OCI-LY7 (cell line): ENCODE data around the gene EHD4. TPM values are rescaled to one million over a fixed set of nuclear protein-coding genes. Genes with fewer than 3 reads are reported as not detected.

Experiments
- BruUV-seq: library from RNA; stranded (reverse); fragments of 400-500 nt; replicated peaks from 2 replicates; lab custom pipeline; 2021; lab: Mats Ljungman, UMichigan
- CTCF ChIA-PET: fragments of 300-600 bp; sonication (Branson Sonifier 250); formaldehyde crosslinking; loops from one replicate; lab custom pipeline; 2022; ENCODE audit warnings: antibody characterized with exemption; ENCODE audit not compliant: unreplicated experiment; lab: Charles Lee
- POLR2A ChIA-PET: fragments of 300-600 bp; sonication (Branson Sonifier 250); formaldehyde crosslinking; loops from one replicate; lab custom pipeline; 2022; ENCODE audit warnings: antibody characterized with exemption; lab: Charles Lee
- DNase-seq: peaks from one replicate; pipeline ENCODE4 v3.0.0-alpha.2; 2015; ENCODE audit warnings: low spot score
- H2AFZ ChIP-seq: fragments of 200-600 bp; sonication (generic), shearing (Covaris generic); 2 replicates; pipeline ENCODE4 v1.6.1; 2014; ENCODE audit warnings: mild to moderate bottlenecking, antibody characterized with exemption, low read length, moderate library complexity
- H3K27ac ChIP-seq: fragments of 200-600 bp; sonication (generic); 2 replicates; pipeline ENCODE4 v1.5.1; 2014; ENCODE audit warnings: mixed run types, low read depth, mild to moderate bottlenecking, moderate library complexity, low read length, inconsistent platforms; ENCODE audit not compliant: poor library complexity, severe bottlenecking
- H3K36me3 ChIP-seq: fragments of 200-600 bp; sonication (generic); 2 replicates; pipeline ENCODE4 v1.6.1; 2014; ENCODE audit warnings: mild to moderate bottlenecking, antibody characterized with exemption, low read length, moderate library complexity, mixed read lengths; ENCODE audit not compliant: insufficient read depth
- H3K4me1 ChIP-seq: fragments of 200-600 bp; sonication (generic); 2 replicates; pipeline ENCODE4 v1.5.1; 2014; ENCODE audit warnings: mild to moderate bottlenecking, low read length; ENCODE audit not compliant: insufficient read depth, poor library complexity, severe bottlenecking
- H3K4me2 ChIP-seq: fragments of 200-600 bp; sonication (generic); 2 replicates; pipeline ENCODE4 v1.6.1; 2014; ENCODE audit warnings: mild to moderate bottlenecking, low read length
- H3K4me3 ChIP-seq: fragments of 200-600 bp; sonication (generic); 2 replicates; pipeline ENCODE4 v1.5.1; 2014; ENCODE audit warnings: mild to moderate bottlenecking, low read depth, low read length; ENCODE audit not compliant: poor library complexity, severe bottlenecking
- H3K79me2 ChIP-seq: fragments of 200-600 bp; sonication (generic); 2 replicates; pipeline ENCODE4 v1.6.1; 2016; ENCODE audit warnings: low read depth, mild to moderate bottlenecking, low read length, moderate library complexity, mixed read lengths; ENCODE audit not compliant: insufficient read depth
- H3K9me2 ChIP-seq: fragments of 200-600 bp; sonication (generic); 2 replicates; pipeline ENCODE4 v1.6.1; 2016; ENCODE audit warnings: mild to moderate bottlenecking, low read length, mixed read lengths; ENCODE audit not compliant: insufficient read depth
- H3K9me3 ChIP-seq: fragments of 200-600 bp; sonication (generic); 2 replicates; pipeline ENCODE4 v1.6.1; 2014; ENCODE audit warnings: mild to moderate bottlenecking, mixed run types, low read length, mixed read lengths
- H4K20me1 ChIP-seq: fragments of 200-600 bp; sonication (generic); 2 replicates; pipeline ENCODE4 v1.6.1; 2014; ENCODE audit warnings: mild to moderate bottlenecking, antibody characterized with exemption, low read length, moderate library complexity, mixed read lengths; ENCODE audit not compliant: insufficient read depth
- EZH2phosphoT487 ChIP-seq: fragments of 200-600 bp; sonication (generic); IDR thresholded peaks from 2 replicates; pipeline ENCODE4 v1.6.1; 2018; ENCODE audit warnings: low read depth, borderline replicate concordance, mild to moderate bottlenecking, mixed run types, antibody characterized with exemption, low read length, moderate library complexity, mixed read lengths
- intact Hi-C: fragments of 100-400 bp; cut with micrococcal nuclease; formaldehyde crosslinking; loops from one replicate; pipeline ENCODE4 v1.10.0; 2022; ENCODE audit not compliant: unreplicated experiment
- total RNA-seq, 2 experiments: library from RNA; depleted of rRNA in 1 of 2; stranded (reverse); fragments of >200 nt in 1 of 2; shearing (Covaris generic) in 1 of 2; gene quantifications; 2 replicates each; pipeline ENCODE4 v1.2.3, GENCODE V29; 2014 to 2022
- TF ChIP-seq, protein P1 (sequence below): fragments of 200-600 bp; sonication (generic); conservative IDR thresholded peaks from 2 replicates; pipeline ENCODE4 v1.5.1; 2014; ENCODE audit warnings: mild to moderate bottlenecking, antibody characterized with exemption, low read length, moderate library complexity, mixed read lengths

Gene EHD4
- total RNA-seq, 2 experiments from 2014 or later: 13.5 to 19.4 TPM

DNA sequence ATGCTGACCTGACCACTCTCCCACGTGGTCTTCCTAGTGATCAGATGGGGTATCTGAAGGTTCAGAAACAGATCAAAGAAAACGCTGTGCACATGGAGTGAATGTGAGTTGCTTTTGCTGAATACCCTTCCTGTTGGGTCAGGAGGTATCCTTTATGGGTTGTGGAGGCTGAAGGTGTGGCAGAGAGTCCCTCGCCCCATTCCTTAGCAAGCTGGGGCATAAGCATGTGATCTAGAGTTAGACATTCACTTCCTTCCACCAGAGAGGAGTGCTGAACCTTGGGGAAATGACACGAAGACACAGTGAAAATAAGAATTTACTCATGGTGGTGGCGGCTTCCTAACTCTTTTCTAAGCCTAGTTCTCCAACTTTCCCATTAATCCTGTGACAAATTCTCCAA, 50.7 kb downstream of the EHD4 start:
- ChIA-PET CTCF (no interaction called here), POLR2A (interaction anchor here (0.6 kb wide), 1 partner anchor 280 kb away, joined by 6 read pairs; no protein-coding TSS in a partner anchor)
- H3K9me2 ChIP-seq: no peaks in the 10 kb centered on the region
- H4K20me1 ChIP-seq: no peaks in the 10 kb centered on the region
- H2AFZ ChIP-seq: no peak overlapping the region
- TF ChIP-seq, protein P1, sequence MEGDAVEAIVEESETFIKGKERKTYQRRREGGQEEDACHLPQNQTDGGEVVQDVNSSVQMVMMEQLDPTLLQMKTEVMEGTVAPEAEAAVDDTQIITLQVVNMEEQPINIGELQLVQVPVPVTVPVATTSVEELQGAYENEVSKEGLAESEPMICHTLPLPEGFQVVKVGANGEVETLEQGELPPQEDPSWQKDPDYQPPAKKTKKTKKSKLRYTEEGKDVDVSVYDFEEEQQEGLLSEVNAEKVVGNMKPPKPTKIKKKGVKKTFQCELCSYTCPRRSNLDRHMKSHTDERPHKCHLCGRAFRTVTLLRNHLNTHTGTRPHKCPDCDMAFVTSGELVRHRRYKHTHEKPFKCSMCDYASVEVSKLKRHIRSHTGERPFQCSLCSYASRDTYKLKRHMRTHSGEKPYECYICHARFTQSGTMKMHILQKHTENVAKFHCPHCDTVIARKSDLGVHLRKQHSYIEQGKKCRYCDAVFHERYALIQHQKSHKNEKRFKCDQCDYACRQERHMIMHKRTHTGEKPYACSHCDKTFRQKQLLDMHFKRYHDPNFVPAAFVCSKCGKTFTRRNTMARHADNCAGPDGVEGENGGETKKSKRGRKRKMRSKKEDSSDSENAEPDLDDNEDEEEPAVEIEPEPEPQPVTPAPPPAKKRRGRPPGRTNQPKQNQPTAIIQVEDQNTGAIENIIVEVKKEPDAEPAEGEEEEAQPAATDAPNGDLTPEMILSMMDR: no peak
- no peak for TF ChIP-seq EZH2phosphoT487
- peaks cover 23% of the 10 kb centered on the region; the same call in 1 of the 2 replicates for H3K36me3 ChIP-seq
- H3K27ac ChIP-seq: no peak overlapping the region
- no TSS peak for BruUV-seq
- H3K4me1 ChIP-seq: peaks cover 11% of the 10 kb centered on the region
- DNase-seq: no peak
- H3K4me3 ChIP-seq: no peak overlapping the region
- no peak overlapping the region for H3K4me2 ChIP-seq
- intact Hi-C loops: no loop called here
- H3K9me3 ChIP-seq: no peaks in the 10 kb centered on the region
- H3K79me2 ChIP-seq: no peaks in the 10 kb centered on the region

GRCh38 chr15:41921167-41921566, 51.2 kb downstream of the EHD4 start:
- POLR2A ChIA-PET: no interaction called here
- H3K36me3 ChIP-seq: peaks cover 26% of the 10 kb centered on the region; the same call in 1 of the 2 replicates
- no peaks in the 10 kb centered on the region for H4K20me1 ChIP-seq
- TF ChIP-seq, protein P1: no peak
- TF ChIP-seq EZH2phosphoT487: no peak
- no peak overlapping the region for H3K27ac ChIP-seq
- CTCF ChIA-PET: no interaction called here
- H3K4me1 ChIP-seq: peaks cover 6% of the 10 kb centered on the region
- no peaks in the 10 kb centered on the region for H3K9me3 ChIP-seq
- H2AFZ ChIP-seq: no peak overlapping the region
- intact Hi-C loops: no loop called here
- no peak overlapping the region for H3K4me3 ChIP-seq
- BruUV-seq: no TSS peak
- no peak overlapping the region for H3K4me2 ChIP-seq
- no peaks in the 10 kb centered on the region for H3K9me2 ChIP-seq
- no peak for DNase-seq
- no peaks in the 10 kb centered on the region for H3K79me2 ChIP-seq

DNA sequence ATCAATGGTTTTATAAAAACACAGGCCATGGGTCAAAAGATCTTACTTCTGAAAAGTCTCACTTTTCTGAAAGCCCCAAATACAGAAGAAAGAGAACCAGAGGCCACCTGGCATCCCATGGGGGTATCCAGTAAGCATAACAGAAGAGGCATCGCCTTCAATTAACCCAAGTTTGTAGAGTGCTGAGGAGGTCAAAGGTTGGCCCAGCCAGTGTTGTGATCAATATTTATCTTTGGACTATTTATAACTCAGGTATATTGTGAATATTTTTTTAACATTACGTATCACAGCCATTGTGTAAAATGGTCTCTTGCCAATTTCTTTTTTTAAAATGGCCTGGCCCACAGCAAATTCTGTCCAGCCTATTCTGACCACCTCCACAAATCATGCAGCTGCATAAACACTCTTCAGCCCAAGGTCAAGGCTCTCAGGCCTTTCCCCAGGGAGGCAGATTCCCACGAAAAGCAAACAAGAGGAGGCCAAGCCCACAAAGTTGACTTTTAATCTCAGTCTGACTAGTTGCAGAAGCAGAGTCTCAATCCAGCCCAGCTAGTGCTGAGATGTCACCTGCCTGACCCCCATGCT, 52.3 kb downstream of the EHD4 start:
- POLR2A ChIA-PET: no interaction called here
- no peak overlapping the region for H3K27ac ChIP-seq
- intact Hi-C loops: no loop called here

More for the DNA sequence above, 52.3 kb downstream of the EHD4 start:
- no peaks in the 10 kb centered on the region for H3K79me2 ChIP-seq
- no peaks in the 10 kb centered on the region for H3K9me2 ChIP-seq
- H3K4me2 ChIP-seq: no peak overlapping the region
- H3K9me3 ChIP-seq: no peaks in the 10 kb centered on the region
- CTCF ChIA-PET: no interaction called here
- BruUV-seq: no TSS peak
- no peak for TF ChIP-seq EZH2phosphoT487
- TF ChIP-seq, protein P1: no peak
- no peaks in the 10 kb centered on the region for H3K4me1 ChIP-seq
- H4K20me1 ChIP-seq: no peaks in the 10 kb centered on the region
- peaks cover 27% of the 10 kb centered on the region; the same call in 1 of the 2 replicates for H3K36me3 ChIP-seq
- DNase-seq: no peak
- no peak overlapping the region for H3K4me3 ChIP-seq
- no peak overlapping the region for H2AFZ ChIP-seq
